NCI-H128 (cell line): ENCODE data around the gene ZNF641.
"Not testable (repeated sequence)": the region's sequence is repeated elsewhere in the genome, so short reads cannot be mapped to it uniquely, and the experiment has no call there.

Source experiments
- DNase-seq: peaks from one replicate; lab custom pipeline; 2025; ENCODE audit not compliant: unreplicated experiment; lab: John Stamatoyannopoulos, UW

ZNF641 gene

DNA sequence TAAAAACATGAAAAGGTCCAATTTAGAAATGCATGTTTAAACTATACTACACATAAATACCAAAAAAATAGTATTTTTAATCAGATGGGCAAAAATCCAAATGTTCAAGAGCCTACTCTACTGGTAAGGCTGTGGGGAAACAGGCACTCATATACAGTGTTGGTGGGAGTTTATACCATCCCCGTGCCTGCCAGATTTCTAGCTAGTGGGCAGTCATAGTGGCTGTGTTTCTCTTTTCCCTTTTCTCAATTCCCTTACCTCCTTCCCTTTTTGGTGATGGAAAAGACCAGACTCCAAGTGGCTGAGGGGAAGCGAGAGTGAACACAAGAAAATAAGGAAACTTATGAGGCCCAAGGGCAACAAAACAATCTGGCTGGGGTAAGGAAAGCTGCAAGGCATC, 14.7 kb downstream of the ZNF641 start:
- no peak for DNase-seq

DNA sequence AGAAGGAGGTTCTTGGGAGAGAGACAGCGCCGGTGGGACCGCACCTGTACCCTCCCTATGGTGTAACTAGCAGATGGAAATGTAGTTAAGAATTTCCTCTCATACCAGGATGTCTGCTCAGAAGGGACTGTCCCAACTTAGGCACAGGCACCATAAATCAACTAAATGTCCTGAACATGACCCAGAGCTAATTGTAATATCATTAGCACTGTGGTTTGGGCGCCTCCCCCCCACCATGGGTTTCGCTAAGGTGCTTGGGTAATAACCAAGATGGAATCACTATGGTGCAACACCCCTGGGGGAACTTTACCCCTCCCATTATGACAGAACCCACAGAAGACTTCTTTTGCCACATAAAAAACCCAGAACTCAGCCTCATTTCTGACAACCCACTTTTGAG, 15.9 kb downstream of the ZNF641 start:
- no peak for DNase-seq

GRCh38 chr12:48333680-48334079, 17.0 kb downstream of the ZNF641 start:
- not testable (repeated sequence) for DNase-seq

DNA sequence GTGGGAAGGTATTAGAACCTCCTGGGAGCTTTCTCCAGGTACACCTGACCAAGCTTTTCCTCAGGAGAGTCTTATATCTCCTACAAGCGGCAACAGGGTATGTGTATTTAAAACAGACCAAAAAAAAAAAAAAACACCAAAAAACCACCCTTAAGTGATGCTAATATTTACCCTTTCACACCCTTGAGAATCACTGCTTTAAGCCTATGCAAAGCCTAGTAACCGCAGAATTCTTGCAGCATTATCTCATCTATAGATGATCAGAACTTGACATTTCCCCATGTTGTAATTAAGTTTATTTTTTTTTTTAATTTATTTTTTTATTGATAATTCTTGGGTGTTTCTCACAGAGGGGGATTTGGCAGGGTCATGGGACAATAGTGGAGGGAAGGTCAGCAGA, 19.3 kb downstream of the ZNF641 start:
- DNase-seq = no peak

DNA sequence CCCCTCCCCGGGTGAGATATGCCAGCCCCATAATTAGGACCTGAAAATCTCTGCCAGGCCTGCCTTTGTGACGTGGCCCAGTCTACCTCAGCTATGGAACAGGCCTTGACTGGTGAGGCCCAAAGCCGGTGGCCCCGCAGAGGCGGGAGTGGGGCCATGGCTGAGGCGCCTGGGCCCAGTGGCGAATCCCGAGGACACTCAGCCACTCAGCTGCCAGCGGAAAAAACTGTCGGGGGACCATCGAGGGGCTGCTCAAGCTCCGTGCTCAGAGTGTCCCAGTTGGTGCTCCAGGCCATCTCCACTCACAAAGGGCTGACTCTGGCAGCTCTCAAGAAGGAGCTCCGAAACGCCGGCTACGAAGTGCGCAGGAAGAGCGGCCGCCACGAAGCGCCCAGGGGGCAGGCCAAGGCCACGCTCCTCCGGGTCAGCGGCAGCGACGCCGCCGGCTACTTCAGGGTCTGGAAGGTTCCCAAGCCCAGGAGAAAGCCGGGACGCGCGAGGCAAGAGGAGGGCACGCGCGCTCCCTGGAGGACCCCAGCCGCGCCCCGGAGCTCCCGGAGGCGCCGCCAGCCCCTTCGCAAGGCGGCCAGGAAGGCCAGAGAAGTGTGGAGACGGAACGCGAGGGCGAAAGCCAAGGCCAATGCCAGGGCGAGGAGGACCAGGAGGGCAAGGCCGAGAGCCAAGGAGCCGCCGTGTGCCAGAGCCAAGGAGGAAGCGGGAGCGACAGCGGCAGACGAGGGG, 21.4 kb downstream of the ZNF641 start:
- no peak for DNase-seq

GRCh38 chr12:48316491-48316890, 34.2 kb downstream of the ZNF641 start:
- no peak for DNase-seq

DNA sequence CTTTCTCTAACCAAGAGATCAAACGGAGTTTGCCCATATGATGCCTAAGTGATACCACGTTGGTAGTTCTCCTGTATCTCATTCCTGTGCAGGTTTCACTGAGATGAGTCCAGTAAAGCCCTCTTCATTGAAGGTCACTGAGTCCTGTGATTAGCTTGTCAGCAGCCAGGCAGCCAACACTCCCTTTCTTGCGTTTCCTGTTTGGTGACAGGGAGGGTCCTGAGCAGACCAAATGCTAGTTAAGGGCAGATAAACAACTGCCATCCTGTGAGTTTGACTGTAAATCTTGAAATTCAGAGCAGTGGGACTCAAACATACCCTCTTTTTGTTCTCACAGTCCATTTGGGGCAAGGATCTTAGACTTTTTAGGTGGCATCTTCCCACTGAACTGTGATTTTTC, 39.4 kb downstream of the ZNF641 start:
- no peak for DNase-seq

- no peak for DNase-seq
These were observed 43.5 kb downstream of the ZNF641 start for GRCh38 chr12:48307269-48307668.

DNA sequence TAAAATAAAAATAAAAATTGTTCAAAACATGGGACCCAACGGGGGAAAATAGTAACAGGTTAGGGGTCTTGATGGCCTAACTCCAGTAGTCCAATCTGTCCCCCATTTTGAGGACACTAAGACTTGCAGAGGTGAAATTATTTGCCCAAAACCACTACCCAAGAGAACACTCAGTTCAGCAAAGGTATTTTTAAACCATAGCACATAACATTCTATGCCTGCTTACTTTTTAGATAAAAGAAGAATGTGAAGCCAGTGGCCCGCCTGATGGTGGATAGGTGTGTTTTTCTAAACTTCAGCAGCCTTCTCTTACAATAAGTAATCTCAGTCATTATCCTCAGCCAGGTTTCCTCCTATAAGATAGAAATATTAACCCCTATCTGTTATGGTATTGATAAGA, 45.5 kb downstream of the ZNF641 start:
- no peak for DNase-seq

DNA sequence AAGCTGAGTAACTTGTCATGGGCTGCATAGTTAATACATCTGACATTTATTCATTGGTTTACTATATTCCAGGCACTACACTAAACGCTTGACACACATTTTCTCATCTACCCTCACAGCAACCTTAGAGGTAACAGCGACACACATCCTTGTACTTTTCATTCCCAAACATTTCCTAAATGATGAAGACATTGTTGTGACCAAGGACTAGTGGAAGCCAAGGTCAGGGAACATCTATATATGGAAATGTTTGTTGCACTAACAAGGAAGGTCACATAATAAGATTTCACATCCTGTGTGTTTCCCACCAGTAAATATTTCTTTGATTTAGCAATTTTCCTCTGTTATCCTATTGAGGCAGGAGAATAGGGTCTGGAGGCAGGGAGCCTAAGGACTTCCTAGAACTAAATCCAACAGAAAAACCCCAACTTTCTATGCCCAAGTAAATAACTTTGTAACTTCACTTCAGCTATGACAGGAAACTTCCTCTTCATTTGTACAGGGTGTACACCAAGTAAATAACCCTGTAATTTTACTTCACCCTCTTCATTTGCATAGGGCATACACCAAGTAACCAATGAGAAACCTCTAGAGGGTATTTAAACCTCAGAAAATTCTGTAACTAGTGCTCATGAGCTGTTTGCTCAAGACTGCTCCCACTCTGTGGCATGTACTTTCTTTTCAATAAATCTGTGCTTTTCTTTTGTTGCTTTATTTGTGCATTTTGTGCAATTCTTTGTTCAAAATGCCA, 48.4 kb downstream of the ZNF641 start:
- no peak for DNase-seq

DNA sequence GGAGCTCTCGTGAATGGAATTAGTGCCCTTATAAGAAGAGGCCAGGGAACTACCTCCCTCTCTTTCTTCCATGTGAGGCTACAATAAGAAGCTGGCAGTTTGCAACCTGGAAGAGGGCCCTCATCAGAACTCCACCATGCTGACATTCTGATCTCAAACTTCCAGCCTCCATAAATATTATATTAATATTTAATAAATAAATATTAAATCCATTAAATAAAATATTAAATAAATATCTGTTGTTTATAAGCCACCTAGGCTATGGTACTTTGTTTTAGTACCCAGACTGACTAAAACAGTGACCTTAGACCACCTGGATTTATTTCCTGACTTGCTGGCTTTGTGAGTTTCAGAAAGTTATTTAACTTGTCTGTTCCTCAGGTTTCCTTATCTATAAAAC, 49.9 kb downstream of the ZNF641 start:
- no peak for DNase-seq

- DNase-seq = no peak
These were observed 54.0 kb downstream of the ZNF641 start for GRCh38 chr12:48296586-48297282.

GRCh38 chr12:48292040-48292439, 58.7 kb downstream of the ZNF641 start:
- no peak for DNase-seq

DNA sequence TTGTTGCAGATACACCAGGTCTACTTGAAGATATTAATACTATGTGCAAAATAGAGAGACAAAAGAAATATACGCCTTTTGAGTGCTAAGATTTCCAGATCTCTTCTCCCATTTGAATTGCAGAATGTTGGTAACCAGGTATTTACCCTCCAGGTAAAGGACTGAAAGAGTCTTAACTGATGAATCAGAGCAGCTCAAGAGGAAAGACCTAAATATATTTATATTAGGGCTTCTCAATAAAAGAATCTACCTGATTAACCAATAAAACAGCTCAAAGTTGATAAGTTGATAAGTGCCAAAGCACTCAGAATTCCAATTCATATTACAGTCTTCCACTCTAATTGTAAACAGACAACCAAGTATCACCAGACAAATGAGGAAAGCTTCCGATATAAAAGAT, 59.2 kb downstream of the ZNF641 start:
- DNase-seq = no peak

- no peak for DNase-seq
These were observed 62.1 kb downstream of the ZNF641 start for GRCh38 chr12:48288387-48289268.
